ENCODE data around the gene SYS1.
A peak's percentile ranks its signal among the peaks of the same experiment; 100 is the strongest.
"Not testable (repeated sequence)": the region's sequence is repeated elsewhere in the genome, so short reads cannot be mapped to it uniquely, and the experiment has no call there.

SYS1 gene

GRCh38 chr20:45339799-45340198 is 23.2 kb upstream of the SYS1 start:
- no peak for DNase-seq

DNA sequence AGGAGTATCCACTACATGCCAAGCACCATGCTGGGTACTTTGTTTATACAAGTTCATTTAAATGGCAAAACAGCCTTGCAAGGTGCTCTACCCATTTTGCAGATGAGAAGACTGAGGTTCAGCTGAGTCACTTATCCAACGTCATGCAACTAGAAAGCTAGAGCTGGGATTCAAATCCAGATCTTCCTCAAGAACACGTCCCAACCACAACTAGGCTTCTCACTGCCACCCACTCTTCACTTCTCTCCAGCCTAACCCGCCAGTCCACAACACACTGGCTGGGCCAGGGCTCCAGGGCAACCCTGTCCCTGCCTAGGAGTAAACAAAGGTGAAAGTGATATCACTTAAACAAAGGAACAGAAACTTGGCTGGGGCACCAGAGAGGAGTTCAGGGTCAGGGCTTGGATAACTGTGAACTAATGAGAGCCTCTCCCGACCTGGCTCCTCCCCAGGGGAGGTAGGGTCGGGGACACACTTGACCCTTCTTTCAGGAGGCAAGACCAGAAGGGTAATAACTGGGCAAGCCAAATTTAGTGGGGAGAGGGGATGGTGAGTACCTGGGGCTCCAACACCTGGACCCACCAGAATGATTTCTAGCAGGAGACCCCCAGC is 22.6 kb upstream of the SYS1 start:
- no peak for DNase-seq

DNA sequence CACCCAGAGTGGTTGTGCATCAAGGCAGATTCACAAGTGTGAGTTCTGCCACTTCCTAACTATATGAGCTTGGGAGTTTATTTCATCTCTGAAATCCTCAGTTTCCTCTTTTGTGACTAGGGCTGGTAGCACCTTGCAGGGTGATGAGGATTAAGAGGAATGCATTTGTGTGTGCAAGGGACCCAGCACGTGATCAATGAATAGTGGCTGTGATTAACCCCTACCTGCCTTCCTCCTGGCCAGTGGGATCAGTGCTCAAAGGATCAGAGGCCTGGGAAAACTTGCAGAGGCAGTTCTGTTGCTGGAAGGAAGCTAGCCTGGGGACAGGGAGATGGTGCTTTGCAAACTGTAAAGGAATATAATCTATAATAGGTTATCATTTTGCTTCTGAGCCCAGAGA is 22.0 kb upstream of the SYS1 start:
- no peak for DNase-seq

DNA sequence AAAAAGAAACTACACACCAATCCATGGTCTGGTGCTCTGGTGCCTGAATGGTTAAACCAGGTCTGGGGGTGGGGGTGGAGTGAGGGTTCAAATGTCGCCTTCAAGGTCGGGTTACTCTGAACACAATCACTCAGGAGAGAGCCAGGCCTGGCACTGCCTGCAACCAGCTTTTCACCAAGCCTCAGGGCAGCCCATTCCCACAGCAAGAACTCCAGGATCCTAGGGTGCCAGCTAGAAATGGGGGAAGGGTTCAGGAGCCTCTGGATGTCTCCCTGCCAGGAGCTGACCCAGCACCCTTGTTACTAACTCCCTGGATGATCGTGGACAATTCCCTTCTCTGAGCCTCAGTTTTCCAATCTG is 21.4 kb upstream of the SYS1 start:
- DNase-seq: peak in 1 of 56 donors; percentile 16

DNA sequence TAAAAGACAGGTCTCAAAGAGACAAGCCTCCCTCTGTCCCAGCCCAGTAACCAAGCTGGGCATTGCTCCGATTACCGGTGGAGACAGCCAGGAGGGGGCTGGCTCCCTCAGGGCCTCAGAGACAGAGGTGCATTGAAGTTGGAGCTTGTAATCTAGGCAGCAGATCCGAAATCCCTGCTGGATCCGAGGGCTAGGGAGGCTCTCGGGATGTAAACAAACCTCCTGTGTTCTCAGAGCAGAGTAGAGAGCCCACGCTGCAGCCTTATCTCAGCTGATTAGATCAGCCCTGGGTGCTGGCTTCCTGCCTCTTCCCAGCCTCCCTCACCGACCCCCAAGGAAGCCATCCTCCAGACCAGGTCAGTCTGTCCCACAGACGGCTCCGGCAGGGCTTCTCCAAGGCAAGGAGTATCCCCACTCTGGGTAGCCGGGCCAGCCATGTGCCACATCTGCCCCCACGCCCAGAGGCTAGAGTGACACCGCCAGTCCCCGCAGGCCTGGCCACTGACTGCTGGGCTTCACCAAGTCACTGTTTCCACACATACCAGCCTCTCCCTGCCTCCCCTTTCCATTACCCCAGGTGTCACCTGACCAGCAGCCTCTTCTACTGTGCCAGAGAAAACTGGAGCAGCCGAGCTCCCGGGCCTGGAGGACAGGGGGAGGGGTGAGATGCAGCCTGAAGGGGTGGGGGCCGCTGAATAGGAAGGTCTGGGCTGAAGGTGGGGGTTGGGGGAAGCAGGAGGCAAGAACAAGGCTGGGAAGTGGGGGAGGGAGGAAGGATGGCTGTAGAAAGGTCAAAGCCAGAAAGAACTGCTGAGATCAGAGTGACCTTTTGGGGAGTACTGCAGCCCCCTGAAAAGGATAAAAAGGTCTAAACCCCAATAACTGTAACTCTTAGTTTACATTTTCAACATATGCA is 20.8 kb upstream of the SYS1 start:
- peak in 45 of 56 donors; percentile 8 to 72 (median 42) for DNase-seq

- DNase-seq: peak in 1 of 56 donors; percentile 9
Measured at GRCh38 chr20:45342855-45343531, 20.0 kb upstream of the SYS1 start.

DNA sequence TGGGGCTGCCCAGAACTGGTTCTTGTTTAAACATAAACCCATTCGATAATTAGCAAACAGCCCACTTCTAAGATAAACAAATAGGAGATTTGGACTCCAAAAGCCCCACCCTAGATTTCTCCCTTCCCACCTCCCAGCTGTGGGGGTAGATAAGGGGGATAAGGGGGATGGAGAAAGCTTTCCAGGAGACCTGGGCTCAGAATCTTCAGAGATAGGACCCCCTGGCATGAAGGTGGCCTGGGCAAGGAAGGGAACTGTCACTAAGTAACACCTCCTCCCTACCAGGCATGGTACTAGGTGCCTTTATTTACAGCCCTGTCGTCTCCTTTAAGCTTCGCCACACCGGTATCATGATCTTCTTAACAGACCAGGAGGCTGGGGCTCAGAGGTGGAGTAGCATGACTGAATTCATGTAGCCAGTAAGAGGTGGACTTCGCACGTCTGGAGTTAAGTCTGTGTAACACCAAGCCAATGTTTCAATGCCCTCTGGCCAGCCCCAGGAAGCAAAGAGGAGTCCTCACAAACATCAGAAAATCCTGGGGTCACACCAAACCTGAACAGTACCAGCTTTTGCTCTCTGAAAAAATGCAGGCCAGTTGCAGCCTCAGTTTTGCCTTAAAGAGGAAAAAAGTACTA is 19.3 kb upstream of the SYS1 start:
- no peak for DNase-seq

DNA sequence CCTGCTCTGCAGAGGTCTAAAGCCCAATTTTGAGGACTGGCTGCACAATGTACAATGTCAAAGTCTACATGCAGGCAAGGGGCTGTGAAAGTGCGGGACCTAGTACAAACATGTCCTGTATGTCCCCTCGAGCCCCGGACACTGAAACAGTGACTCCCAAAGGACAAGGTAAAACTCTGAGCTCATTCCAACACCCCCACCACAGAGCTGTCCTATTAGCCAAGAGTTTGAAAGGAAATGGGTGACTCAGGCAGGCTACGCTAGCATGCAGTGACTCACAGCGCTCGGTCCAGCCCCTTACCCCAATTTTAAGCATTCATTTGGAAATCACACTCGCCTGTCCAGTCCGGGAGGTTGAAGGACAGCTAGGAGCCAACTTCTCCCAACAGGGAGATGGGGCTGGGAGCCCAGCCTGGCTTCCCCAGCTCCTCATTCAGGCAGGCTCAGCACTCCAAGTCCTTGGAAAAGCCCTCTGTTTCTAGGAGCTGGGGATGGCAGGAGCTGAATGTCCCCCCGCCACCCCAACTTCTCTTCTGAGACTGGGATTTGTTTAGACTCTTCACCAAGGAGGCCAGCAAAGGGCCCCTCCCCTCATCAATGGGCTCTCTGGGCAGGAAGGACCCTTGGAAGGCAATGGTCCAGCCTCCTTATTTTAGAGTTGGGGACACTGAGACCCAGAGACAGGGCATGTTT is 18.6 kb upstream of the SYS1 start:
- DNase-seq: peak in 37 of 56 donors; percentile 9 to 73 (median 39)

GRCh38 chr20:45345104-45345936 is 17.6 kb upstream of the SYS1 start:
- DNase-seq: peak in 1 of 56 donors; percentile 23

- DNase-seq: no peak
Measured at GRCh38 chr20:45346291-45346718, 16.7 kb upstream of the SYS1 start.

GRCh38 chr20:45346851-45347250 is 16.1 kb upstream of the SYS1 start:
- no peak for DNase-seq

GRCh38 chr20:45347297-45347935 is 15.5 kb upstream of the SYS1 start:
- DNase-seq: no peak

DNA sequence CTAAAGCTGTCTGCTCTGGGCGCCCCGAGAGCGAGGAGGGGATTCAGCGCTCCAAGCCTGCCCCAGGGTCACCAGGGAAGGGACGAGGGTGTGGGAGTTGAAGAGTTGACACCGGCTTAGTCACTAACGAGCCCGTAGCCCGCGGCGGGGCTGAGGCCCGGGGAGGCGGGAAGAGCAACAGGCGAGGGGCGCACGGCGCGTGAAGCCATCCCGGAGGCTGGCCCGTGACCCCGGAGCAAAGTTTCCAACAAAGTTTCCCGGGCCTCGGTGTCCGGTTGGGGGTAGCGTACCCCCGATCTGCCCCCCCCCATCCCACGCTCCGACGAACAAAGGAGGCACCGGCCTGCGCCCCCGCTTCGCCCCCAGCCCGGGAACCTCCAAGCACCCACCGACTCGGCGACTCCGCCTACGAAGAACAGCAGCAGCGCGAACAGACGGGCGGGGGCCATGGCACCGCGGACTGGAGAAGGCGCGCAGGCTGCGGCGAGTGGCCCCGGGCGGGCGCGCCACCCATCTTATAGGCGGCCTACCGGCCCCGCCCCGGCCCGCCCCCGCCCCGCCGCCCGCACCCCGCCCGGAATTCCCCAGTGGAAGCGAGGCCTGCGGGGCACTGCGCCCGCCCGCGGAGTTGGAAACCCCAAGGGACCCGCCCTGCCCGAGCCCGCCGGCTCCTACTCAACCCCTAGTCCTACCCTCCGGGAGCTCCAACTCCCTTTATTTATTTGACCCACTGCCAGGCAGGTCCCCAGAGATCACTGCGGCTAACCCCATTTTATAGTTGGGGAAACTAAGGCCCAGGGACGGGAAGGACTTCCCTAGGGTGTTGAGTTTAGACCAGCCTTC is 14.8 kb upstream of the SYS1 start, which contains the start of gene SDC4:
SDC4 (minus strand) TSS at position 489 of the 843 bp plus-strand sequence; CDS start at position 449, 40 bp downstream.
- DNase-seq: peak in 28 of 56 donors; percentile 7 to 79 (median 34)

DNA sequence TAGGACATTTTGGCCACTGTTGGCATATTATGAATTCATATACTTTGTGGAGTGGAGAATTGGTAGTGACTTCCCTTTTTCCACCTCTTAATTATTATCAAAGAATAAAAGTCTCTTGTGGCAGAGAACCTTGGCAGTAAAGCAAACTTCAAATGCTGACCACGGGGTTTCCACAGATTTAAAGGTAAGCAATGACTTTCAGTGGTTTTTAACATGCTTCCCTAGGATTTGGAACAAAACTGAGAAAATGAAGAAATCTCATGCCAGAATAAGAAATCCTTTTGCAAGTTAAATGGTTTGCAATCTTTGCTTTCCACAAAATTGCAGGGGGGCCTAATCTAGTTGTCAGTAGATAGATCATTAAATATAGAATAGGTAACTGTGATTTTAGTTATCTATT is 12.7 kb upstream of the SYS1 start:
- DNase-seq: no peak

- not testable (repeated sequence) for DNase-seq
Measured at GRCh38 chr20:45350795-45351194, 12.2 kb upstream of the SYS1 start.

- DNase-seq: no peak
Measured at GRCh38 chr20:45352729-45353128, 10.2 kb upstream of the SYS1 start.

GRCh38 chr20:45353746-45354145 is 9.2 kb upstream of the SYS1 start:
- no peak for DNase-seq

DNA sequence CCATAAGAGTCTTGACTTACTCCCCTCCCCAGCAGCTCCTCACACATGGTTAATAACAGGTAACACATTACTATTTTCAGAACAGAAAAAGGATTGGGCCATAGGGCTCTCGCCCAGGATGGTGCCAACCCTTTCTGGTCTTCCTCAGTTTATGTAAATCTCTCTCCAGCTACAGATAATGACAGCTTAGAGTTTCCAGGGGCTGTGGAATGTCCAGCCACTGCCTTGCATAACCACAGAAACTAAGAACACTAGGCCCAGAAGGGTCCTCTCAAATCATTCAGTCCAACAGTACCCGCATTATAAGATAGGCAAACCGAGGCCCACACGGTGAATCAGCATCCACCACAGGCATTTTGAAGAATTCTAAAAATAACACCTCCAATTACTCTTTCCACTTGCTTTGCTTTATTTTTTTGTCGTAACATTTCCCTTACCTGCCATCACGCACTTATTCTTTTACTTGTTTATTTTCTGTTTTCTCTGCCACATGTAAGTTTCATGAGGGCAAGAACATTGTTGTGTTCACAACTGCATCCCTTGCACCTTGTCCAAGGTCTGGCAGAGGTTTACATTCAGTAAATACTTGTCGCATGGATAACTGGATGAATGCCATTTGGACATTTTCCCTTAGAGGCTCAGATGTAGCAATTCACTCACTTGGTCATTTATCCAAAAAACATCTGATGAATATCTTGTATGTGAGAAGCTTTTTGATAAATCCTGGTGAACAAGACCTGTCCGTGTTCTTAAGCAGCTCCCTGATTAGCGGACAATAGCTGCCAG is 8.3 kb upstream of the SYS1 start:
- DNase-seq: no peak

Data from nucleus accumbens (tissue), 56 donors.